B cell (primary cell): ENCODE results near the gene UBN1. TPM values are rescaled to one million over a fixed set of nuclear protein-coding genes. Genes with fewer than 3 reads are reported as not detected.

Experiments
- ATAC-seq: fragments of 200-7000 bp; cut with Tn5 transposase; one replicate; pipeline ENCODE4 v1.10.0; 2021; ENCODE audit warnings: low read depth, mild to moderate bottlenecking, moderate number of reproducible peaks, moderate library complexity
- CTCF ChIA-PET: fragments of 350-600 bp; sonication (Branson Sonifier 250); formaldehyde crosslinking; loops from one replicate; lab custom pipeline; 2021; ENCODE audit warnings: antibody characterized with exemption, inconsistent platforms; lab: Charles Lee
- POLR2A ChIA-PET: fragments of 350-600 bp; sonication (Branson Sonifier 250); formaldehyde crosslinking; loops from one replicate; lab custom pipeline; 2021; ENCODE audit warnings: antibody characterized with exemption; lab: Charles Lee
- DNase-seq: peaks from one replicate; pipeline ENCODE4 v3.0.0; 2013
- H2AFZ ChIP-seq: 2 replicates; pipeline ENCODE4 v1.6.1; 2012; ENCODE audit warnings: mild to moderate bottlenecking, low read depth, low read length; ENCODE audit not compliant: insufficient read depth, poor library complexity, severe bottlenecking
- H3K27ac ChIP-seq, 2 donors: 1 replicate in 1 of 2; 2 replicates in 1 of 2; pipeline ENCODE4 v1.5.1; 2012 to 2013; ENCODE audit warnings: low read length in 2 of 2, mild to moderate bottlenecking in 2 of 2, moderate library complexity in 1 of 2
- H3K27me3 ChIP-seq, 4 experiments: fragments of 200-600 bp in 1 of 4; sonication (generic) in 1 of 4; replicated peaks in 1 of 4; 1 replicate in 2 of 4; 2 replicates in 2 of 4; pipeline versions ENCODE4 v1.6.1 to v1.7.0; 2013 to 2016; ENCODE audit warnings: low read length in 3 of 4, mild to moderate bottlenecking in 2 of 4, mixed read lengths in 1 of 4, moderate library complexity in 1 of 4; ENCODE audit not compliant: insufficient read depth in 4 of 4, control insufficient read depth in 3 of 4; ENCODE audit errors: control extremely low read depth in 1 of 4
- H3K36me3 ChIP-seq, 2 experiments: replicated peaks in 1 of 2; 1 replicate in 1 of 2; 2 replicates in 1 of 2; pipeline versions ENCODE4 v1.6.1 to v1.7.1; 2013; ENCODE audit warnings: low read length in 1 of 2; ENCODE audit not compliant: insufficient read depth in 2 of 2, control insufficient read depth in 1 of 2; ENCODE audit errors: control extremely low read depth in 1 of 2, extremely low read depth in 1 of 2
- H3K4me1 ChIP-seq, 2 donors: fragments of 200-600 bp in 1 of 2; sonication (generic) in 1 of 2; 1 replicate in 1 of 2; 2 replicates in 1 of 2; pipeline versions ENCODE4 v1.5.1 to v1.6.1; 2013 to 2017; ENCODE audit warnings: low read length in 2 of 2; ENCODE audit not compliant: control insufficient read depth in 2 of 2, insufficient read depth in 2 of 2
- H3K4me2 ChIP-seq: replicated peaks from 2 replicates; pipeline ENCODE3; 2012; ENCODE audit warnings: mild to moderate bottlenecking, low read depth, low read length; ENCODE audit not compliant: poor library complexity, severe bottlenecking
- H3K4me3 ChIP-seq, 5 experiments: fragments of 200-600 bp in 1 of 5; sonication (generic) in 1 of 5; 1 replicate in 3 of 5; 2 replicates in 2 of 5; pipeline versions ENCODE4 v1.5.1 to v1.7.0; 2011 to 2016; ENCODE audit warnings: low read length in 4 of 5, mild to moderate bottlenecking in 4 of 5, low read depth in 2 of 5, control low read depth in 1 of 5, moderate library complexity in 1 of 5; ENCODE audit not compliant: insufficient read depth in 1 of 5; ENCODE audit errors: control extremely low read depth in 1 of 5, extremely low read depth in 1 of 5
- H3K79me2 ChIP-seq: fragments of 200-600 bp; sonication (generic); one replicate; pipeline ENCODE4 v1.6.0; 2016; ENCODE audit warnings: low read length; ENCODE audit not compliant: control insufficient read depth, insufficient read depth
- H3K9ac ChIP-seq: fragments of 200-600 bp; sonication (generic); 2 replicates; pipeline ENCODE4 v1.6.1; 2017; ENCODE audit warnings: mild to moderate bottlenecking, low read length, moderate library complexity
- H3K9me3 ChIP-seq, 3 donors: one replicate each; pipeline versions ENCODE4 v1.6.1 to v1.7.1; 2013; ENCODE audit warnings: low read length in 2 of 3; ENCODE audit not compliant: control insufficient read depth in 2 of 3, insufficient read depth in 1 of 3; ENCODE audit errors: control extremely low read depth in 1 of 3
- H4K20me1 ChIP-seq: 2 replicates; pipeline ENCODE4 v1.6.0; 2012; ENCODE audit warnings: mild to moderate bottlenecking, low read length; ENCODE audit not compliant: insufficient read depth, control insufficient read depth, poor library complexity, severe bottlenecking
- H3K27ac Mint-ChIP-seq: one replicate; pipeline ENCODE4 v1.8.0; 2021; ENCODE audit warnings: mixed read lengths
- H3K27me3 Mint-ChIP-seq: one replicate; pipeline ENCODE4 v1.8.0; 2021; ENCODE audit warnings: mixed read lengths
- H3K4me1 Mint-ChIP-seq: one replicate; pipeline ENCODE4 v1.8.0; 2021; ENCODE audit warnings: mixed read lengths
- H3K4me3 Mint-ChIP-seq: one replicate; pipeline ENCODE4 v1.8.0; 2021; ENCODE audit warnings: mixed read lengths
- H3K9me3 Mint-ChIP-seq: one replicate; pipeline ENCODE4 v1.8.0; 2022; ENCODE audit warnings: mixed read lengths; ENCODE audit not compliant: insufficient read depth
- CTCF ChIP-seq: fragments of 200-600 bp; IDR thresholded peaks from one replicate; pipeline ENCODE4 v1.8.0; 2022; ENCODE audit warnings: antibody characterized with exemption, mild to moderate bottlenecking
- EZH2 ChIP-seq: IDR thresholded peaks from 2 replicates; pipeline ENCODE4 v1.6.1; 2012; ENCODE audit warnings: borderline replicate concordance, low read depth, mild to moderate bottlenecking, moderate library complexity, low read length; ENCODE audit not compliant: insufficient read depth, poor library complexity, severe bottlenecking
- WGBS: methylation state at CpG from one replicate; pipeline ENCODE4 v1.1.5; 2013; ENCODE audit warnings: missing lambda C conversion rate; ENCODE audit not compliant: insufficient coverage; 5-methylcytosine and 5-hydroxymethylcytosine counted together
- intact Hi-C: fragments of 100-400 bp; cut with micrococcal nuclease; formaldehyde crosslinking; loops from one replicate; pipeline ENCODE4 v1.10.0; 2022
- polyA plus RNA-seq: library from polyadenylated mRNA; depleted of rRNA; stranded (reverse); fragments of >200 nt; gene quantifications from 2 replicates; pipeline ENCODE4 v1.2.3, GENCODE V29; 2012
- total RNA-seq, 2 donors: library from RNA; stranded (reverse); fragments of 120-200 nt in 1 of 2; gene quantifications; 1 replicate in 1 of 2; 2 replicates in 1 of 2; pipeline versions ENCODE4 v1.2.3 to v1.2.4, GENCODE V29; 2013 to 2022

UBN1 gene
- total and polyA plus RNA-seq, 2 donors (not counting 1 experiment from before 2014, with no cell fraction given): 16.6 to 38.1 TPM

- no peaks in the 10 kb centered on the region for H3K9me3 ChIP-seq
- no peaks in the 10 kb centered on the region for H3K4me1 Mint-ChIP-seq
- H3K27me3 ChIP-seq: no peaks in the 10 kb centered on the region
- no peaks in the 10 kb centered on the region for H3K4me1 ChIP-seq
- no peak overlapping the region for H3K4me3 Mint-ChIP-seq
- no peak overlapping the region for H3K4me2 ChIP-seq
- intact Hi-C loops: no loop called here
- CTCF ChIA-PET: no interaction called here
- no peak for DNase-seq
- H3K36me3 ChIP-seq: peaks cover 3 to 83% of the 10 kb centered on the region in 2 experiments
- H2AFZ ChIP-seq: no peak overlapping the region
- H3K27me3 Mint-ChIP-seq: no peaks in the 10 kb centered on the region
- H3K4me3 ChIP-seq: no peak overlapping the region
- ATAC-seq: no peak
- no peaks in the 10 kb centered on the region for H4K20me1 ChIP-seq
- TF ChIP-seq CTCF (no peak), EZH2 (no peak)
- H3K9me3 Mint-ChIP-seq: no peaks in the 10 kb centered on the region
- no peak overlapping the region for H3K9ac ChIP-seq
- POLR2A ChIA-PET: no interaction called here
- WGBS: 96% methylated on average over 8 of the region's 8 CpGs
- H3K79me2 ChIP-seq: no peaks in the 10 kb centered on the region
- H3K27ac Mint-ChIP-seq: no peak overlapping the region
- H3K27ac ChIP-seq: no peak overlapping the region
Observed at GRCh38 chr16:4874666-4875065, 27.4 kb downstream of the UBN1 start.

- Histone ChIP-seq H3K36me3 (peaks cover 3 to 80% of the 10 kb centered on the region in 2 experiments), H3K4me2 (no peak overlapping the region), H3K27me3 (no peaks in the 10 kb centered on the region), H3K4me1 (no peaks in the 10 kb centered on the region), H3K9ac (no peak overlapping the region), H3K79me2 (no peaks in the 10 kb centered on the region), H3K4me3 (no peak overlapping the region), H4K20me1 (no peaks in the 10 kb centered on the region), H3K9me3 (no peaks in the 10 kb centered on the region), H3K27ac (no peak overlapping the region), H2AFZ (no peak overlapping the region)
- no peaks in the 10 kb centered on the region for H3K4me1 Mint-ChIP-seq
- ATAC-seq: no peak
- TF ChIP-seq EZH2 (no peak), CTCF (no peak)
- H3K4me3 Mint-ChIP-seq: no peak overlapping the region
- no peaks in the 10 kb centered on the region for H3K27me3 Mint-ChIP-seq
- no peak for DNase-seq
- H3K27ac Mint-ChIP-seq: no peak overlapping the region
- POLR2A ChIA-PET: no interaction called here
- 99% methylated on average over 11 of the region's 11 CpGs for WGBS
- H3K9me3 Mint-ChIP-seq: no peaks in the 10 kb centered on the region
- CTCF ChIA-PET: no interaction called here
- intact Hi-C loops: no loop called here
Observed at GRCh38 chr16:4876646-4877379, 29.5 kb downstream of the UBN1 start.
